Right cardiac atrium (tissue), 5 donors: Measurements from ENCODE around the gene BCHE. TPM values are rescaled to one million over a fixed set of nuclear protein-coding genes. Genes with fewer than 3 reads are reported as not detected.

Source experiments
- ATAC-seq, 2 donors: fragments of 200-7000 bp; cut with Tn5 transposase; one replicate each; pipeline versions ENCODE4 v1.8.0 to v1.9.1; 2020; ENCODE audit warnings: moderate library complexity in 2 of 2, mild to moderate bottlenecking in 1 of 2
- DNase-seq, 3 donors: peaks; one replicate each; pipeline ENCODE4 v3.0.0-alpha.2; 2020
- H3K27ac ChIP-seq: one replicate; pipeline ENCODE4 v1.5.1; 2013; ENCODE audit warnings: mild to moderate bottlenecking, low read length, control low read depth, moderate library complexity
- H3K27me3 ChIP-seq: one replicate; pipeline ENCODE4 v1.6.1; 2013; ENCODE audit not compliant: control insufficient read depth, insufficient read depth
- H3K4me1 ChIP-seq: one replicate; pipeline ENCODE4 v1.6.1; 2013; ENCODE audit warnings: low read length; ENCODE audit not compliant: control insufficient read depth, insufficient read depth
- H3K4me3 ChIP-seq: one replicate; pipeline ENCODE4 v1.5.1; 2013; ENCODE audit warnings: low read length, control low read depth
- H3K9me3 ChIP-seq: one replicate; pipeline ENCODE4 v1.6.1; 2013; ENCODE audit warnings: low read length; ENCODE audit not compliant: control insufficient read depth
- WGBS: extraction: QIAGEN DNeasy Blood & Tissue Kit; methylation state at CpG from one replicate; pipeline ENCODE4 v1.1.7; 2013; 5-methylcytosine and 5-hydroxymethylcytosine counted together
- intact Hi-C, 4 donors: fragments of 100-400 bp; cut with DNase I; formaldehyde crosslinking; loops; one replicate each; pipeline versions ENCODE4 v1.11.0 to v1.14.0; 2022 to 2023
- polyA plus RNA-seq: library from polyadenylated mRNA; stranded (reverse); fragments of 200-250 nt; gene quantifications from one replicate; pipeline ENCODE4 v1.2.3, GENCODE V29; 2013
- total RNA-seq, 4 donors: library from RNA; stranded (reverse); fragmentation: NEBNext Ultra II Directional; extraction: Animal tissue kit (Norgen Biotek cat#: 25700); gene quantifications; one replicate each; pipeline ENCODE4 v1.2.1, GENCODE V29; 2021
- donor health status: healthy with polysubstance abuse.
- donor health status: DM: no; HTN: yes; CAD: no.
- donor health status: DM: no; HTN: no; CAD: no.
- donor health status: DM: no; HTN: yes; CAD: no; lungs with severe emphysema.
- donor health status: DM: yes; HTN: yes; CAD: no.

Gene BCHE
- total and polyA plus RNA-seq, 5 donors = 8.4 to 11.4 (median 10.0) TPM

DNA sequence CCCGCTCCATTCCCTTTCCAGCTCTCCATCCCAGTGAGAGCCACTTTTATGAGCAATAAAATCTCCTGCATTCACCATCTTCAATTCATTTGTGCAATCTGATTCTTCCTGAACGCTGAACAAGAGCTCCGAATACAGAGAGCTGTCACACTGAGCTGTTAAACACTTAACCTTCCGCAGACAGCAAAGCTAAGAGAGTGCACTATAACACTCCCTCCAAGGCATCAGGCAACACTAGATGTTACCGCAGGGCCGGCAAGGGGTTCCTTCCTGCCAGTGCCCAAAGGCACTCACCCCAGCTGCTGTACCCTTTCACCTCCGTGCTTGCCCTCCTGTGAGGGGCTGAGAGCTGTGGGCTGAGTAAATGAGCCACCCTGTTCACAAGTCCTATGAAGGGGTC, 85.6 kb downstream of the BCHE start:
- H3K27me3 ChIP-seq = no peaks in the 10 kb centered on the region
- DNase-seq (peak in 2 of 3 donors; percentile 26), ATAC-seq (peak; percentile 76 to 87)
- intact Hi-C loops = no loop called here
- H3K27ac ChIP-seq = no peak overlapping the region
- H3K4me3 ChIP-seq = no peak overlapping the region
- no peaks in the 10 kb centered on the region for H3K9me3 ChIP-seq
- H3K4me1 ChIP-seq = no peaks in the 10 kb centered on the region
- 69% methylated on average over 7 of the region's 7 CpGs for WGBS

DNA sequence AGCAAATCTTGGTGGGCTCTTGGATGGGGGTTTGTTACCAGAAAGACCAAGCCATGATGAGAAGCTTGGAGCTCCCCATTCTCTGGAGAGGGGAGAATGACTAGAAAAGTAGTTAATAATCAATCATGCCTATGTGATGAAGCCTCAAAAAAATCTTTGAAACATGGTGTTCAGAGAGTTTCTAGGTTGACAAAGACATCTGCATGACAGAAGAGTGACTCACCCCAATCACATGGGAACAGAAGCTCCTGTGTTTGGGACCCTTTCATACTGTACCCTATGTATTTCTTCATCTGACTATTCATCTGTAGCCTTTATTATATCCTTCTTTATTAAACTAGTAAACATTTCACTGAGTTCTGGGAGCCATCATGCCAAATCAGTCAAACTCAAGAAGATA, 87.4 kb downstream of the BCHE start:
- Histone ChIP-seq H3K4me1 (no peaks in the 10 kb centered on the region), H3K4me3 (no peak overlapping the region), H3K9me3 (no peaks in the 10 kb centered on the region), H3K27ac (no peak overlapping the region), H3K27me3 (no peaks in the 10 kb centered on the region)
- ATAC-seq (no peak), DNase-seq (no peak)
- intact Hi-C loops = no loop called here

DNA sequence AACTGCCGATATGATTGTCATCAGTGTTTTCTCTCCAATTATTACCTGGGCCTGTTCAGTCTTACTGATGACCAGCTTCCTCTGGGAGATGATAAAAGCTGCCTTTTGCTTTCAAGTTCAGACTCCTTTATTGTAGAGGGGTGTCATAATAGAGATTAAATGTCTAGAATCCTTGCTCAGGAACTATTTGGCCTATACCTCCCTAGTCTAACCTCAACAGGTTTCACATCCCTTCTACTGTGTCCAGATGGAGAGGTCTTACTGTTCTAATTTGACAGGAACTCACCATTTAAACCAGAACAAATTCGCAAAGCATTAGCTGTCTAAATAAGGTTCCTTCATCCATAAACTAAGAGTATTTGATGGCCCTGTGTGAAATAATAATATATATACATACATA, 88.0 kb downstream of the BCHE start:
- no peak for ATAC-seq
- Histone ChIP-seq H3K27ac (no peak overlapping the region), H3K9me3 (no peaks in the 10 kb centered on the region), H3K27me3 (no peaks in the 10 kb centered on the region), H3K4me3 (no peak overlapping the region), H3K4me1 (no peaks in the 10 kb centered on the region)
- DNase-seq = no peak
- WGBS = 86% methylated on average over 2 of the region's 2 CpGs
- intact Hi-C loops = no loop called here

DNA sequence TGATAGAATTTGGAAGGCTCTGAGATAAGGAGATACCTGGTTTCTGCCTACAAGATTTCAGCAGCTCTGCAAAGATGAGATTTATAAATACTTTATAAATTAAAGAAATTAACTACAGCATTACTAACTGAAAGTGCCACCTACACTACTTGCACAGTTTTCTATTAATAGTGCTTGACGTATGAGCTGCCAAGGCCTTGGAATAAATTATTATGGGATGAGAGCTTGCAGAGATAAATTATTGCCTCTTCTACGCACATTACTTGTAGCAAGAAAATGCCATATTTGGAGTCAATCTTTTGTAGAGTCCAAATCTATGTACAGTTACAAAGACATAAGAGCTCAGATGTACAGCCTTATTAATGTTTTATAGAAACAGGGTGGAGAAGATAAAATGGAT, 89.1 kb downstream of the BCHE start:
- DNase-seq (no peak), ATAC-seq (peak in 1 of 2 donors; percentile 31)
- Histone ChIP-seq H3K4me1 (no peaks in the 10 kb centered on the region), H3K9me3 (no peaks in the 10 kb centered on the region), H3K4me3 (no peak overlapping the region), H3K27ac (no peak overlapping the region), H3K27me3 (no peaks in the 10 kb centered on the region)
- 60% methylated on average over 2 of the region's 2 CpGs for WGBS
- intact Hi-C loops = no loop called here

DNA sequence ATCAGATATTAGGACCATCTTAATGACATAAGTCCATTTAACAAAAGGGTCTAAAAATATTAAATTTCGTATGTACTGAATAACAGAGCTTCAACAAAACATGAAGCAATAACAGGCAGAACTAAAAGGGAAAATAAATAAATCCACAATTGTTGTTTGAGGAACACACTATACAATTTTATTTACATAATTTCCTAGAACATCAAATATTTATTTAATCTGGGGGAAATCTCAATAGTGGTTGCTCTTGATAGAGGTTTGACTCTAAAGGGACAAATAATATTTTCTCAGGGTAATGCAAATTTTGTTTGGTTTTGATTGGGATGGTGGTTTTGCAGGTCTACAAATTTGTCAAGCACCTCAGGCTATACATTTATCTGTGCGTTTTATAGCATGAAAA, 90.3 kb downstream of the BCHE start:
- no peak for ATAC-seq
- intact Hi-C loops = no loop called here

DNA sequence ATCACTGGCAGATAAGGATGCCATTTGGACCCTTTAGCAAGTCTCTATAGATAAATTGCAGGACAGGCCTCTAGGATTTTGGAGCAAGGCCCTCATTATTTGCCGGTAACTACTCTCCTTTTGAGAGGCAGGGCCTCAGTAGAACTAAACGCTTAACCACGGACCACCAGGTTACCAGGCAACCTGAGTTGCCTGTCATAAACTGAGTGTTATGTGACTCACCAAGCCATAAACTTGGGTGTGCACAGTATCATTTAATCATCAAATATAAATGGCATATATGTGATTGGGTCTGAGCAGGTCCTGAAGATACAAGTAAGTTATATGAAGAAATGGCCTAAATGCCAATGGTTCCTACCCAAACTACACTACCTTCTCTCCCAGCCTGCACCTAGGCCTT, 93.2 kb downstream of the BCHE start:
- 70% methylated on average over 3 of the region's 3 CpGs for WGBS
- intact Hi-C loops = no loop called here
- DNase-seq (no peak), ATAC-seq (no peak)
- Histone ChIP-seq H3K9me3 (no peaks in the 10 kb centered on the region), H3K4me3 (no peak overlapping the region), H3K27me3 (no peaks in the 10 kb centered on the region), H3K4me1 (no peaks in the 10 kb centered on the region), H3K27ac (no peak overlapping the region)

More for the DNA sequence above, 90.3 kb downstream of the BCHE start:
- H3K4me3 ChIP-seq = no peak overlapping the region
- DNase-seq = no peak
- no peaks in the 10 kb centered on the region for H3K27me3 ChIP-seq
- H3K9me3 ChIP-seq = no peaks in the 10 kb centered on the region
- H3K4me1 ChIP-seq = no peaks in the 10 kb centered on the region
- H3K27ac ChIP-seq = no peak overlapping the region
- WGBS = 44% methylated on average over 2 of the region's 2 CpGs

DNA sequence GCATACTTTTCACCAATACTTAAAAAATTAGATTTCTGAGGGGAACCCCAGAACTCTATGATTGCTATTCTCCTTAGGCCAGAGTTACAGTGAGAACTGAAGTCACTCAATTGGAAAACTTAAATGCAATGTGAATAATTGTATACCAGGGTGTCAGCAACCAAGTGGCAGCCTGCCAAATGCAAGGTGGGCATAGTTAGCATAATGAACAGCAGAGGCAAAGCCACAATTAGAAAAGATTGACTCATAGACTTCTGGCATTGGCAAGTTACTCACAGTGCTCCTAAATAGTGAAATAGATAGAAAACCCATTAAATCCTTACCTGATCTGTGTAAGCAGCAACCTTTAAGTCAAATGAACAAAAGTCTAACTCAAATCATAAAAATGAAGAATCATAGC, 94.9 kb downstream of the BCHE start:
- Histone ChIP-seq H3K4me1 (no peaks in the 10 kb centered on the region), H3K4me3 (no peak overlapping the region), H3K9me3 (no peaks in the 10 kb centered on the region), H3K27ac (no peak overlapping the region), H3K27me3 (no peaks in the 10 kb centered on the region)
- intact Hi-C loops = no loop called here
- DNase-seq (no peak), ATAC-seq (no peak)

DNA sequence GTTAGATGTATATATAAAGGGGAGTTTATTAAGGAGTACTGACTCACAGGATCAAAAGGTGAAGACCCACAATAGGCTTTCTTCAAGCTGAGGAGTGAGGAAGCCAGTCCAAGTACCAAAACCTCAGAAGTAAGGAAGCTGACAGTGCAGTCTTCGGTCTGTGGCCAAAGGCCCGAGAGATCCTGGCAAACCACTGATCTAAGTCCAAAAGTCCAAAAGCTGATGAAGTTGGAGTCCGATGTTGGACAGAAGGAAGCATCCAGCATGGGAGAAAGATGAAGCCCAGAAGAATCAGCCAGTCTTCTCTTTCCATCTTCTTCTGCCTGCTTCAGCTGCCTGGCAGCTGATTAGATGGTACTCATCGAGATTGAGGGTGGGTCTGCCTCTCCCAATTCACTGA, 107.5 kb downstream of the BCHE start:
- no peak overlapping the region for H3K27ac ChIP-seq
- H3K9me3 ChIP-seq = no peaks in the 10 kb centered on the region
- DNase-seq = no peak
- 74% methylated on average over 4 of the region's 4 CpGs for WGBS
- H3K27me3 ChIP-seq = no peaks in the 10 kb centered on the region
- H3K4me3 ChIP-seq = no peak overlapping the region
- intact Hi-C loops = no loop called here
- no peaks in the 10 kb centered on the region for H3K4me1 ChIP-seq
- no peak for ATAC-seq

DNA sequence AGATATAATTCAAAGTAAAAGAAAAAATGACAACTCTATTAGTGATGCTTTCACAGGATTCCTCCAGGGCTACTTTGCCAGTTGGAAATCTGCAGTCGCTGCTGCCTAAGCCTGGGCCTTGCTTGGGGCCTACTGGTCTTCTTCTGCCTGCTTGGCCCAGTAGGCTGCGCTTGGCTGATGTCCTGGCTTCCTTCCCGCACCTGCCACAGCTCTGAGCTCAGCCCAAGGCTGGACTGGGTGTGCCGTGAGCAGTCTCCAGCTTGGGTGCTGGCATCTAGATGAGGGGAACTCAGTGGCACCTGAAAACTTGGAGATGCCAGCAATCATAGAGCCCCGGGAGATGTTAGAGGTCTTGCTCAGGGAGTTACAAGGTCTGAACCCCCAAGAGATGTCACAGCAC, 108.3 kb downstream of the BCHE start:
- intact Hi-C loops = no loop called here
- WGBS = 86% methylated on average over 5 of the region's 5 CpGs
- H3K9me3 ChIP-seq = no peaks in the 10 kb centered on the region
- DNase-seq = no peak
- H3K27ac ChIP-seq = no peak overlapping the region
- no peak for ATAC-seq
- no peaks in the 10 kb centered on the region for H3K4me1 ChIP-seq
- no peaks in the 10 kb centered on the region for H3K27me3 ChIP-seq
- no peak overlapping the region for H3K4me3 ChIP-seq

DNA sequence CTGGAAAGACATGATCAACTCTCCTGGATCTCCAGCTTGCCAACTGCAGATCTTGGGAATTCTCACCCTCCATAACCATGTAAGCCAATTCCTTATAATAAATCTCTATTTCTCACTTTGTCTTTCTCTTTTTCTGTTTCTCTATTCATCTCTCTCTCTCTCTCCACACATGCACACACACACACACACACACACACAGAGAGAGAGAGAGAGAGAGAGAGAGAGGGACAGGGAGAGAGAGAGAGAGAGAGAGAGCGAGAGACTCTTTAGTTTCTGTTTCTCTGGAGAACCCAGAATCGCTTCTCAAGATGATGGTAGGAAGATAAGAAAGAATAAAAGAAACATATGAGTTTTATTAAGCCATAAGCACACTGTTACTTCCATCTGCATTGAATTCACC, 111.9 kb downstream of the BCHE start:
- Histone ChIP-seq H3K4me1 (no peaks in the 10 kb centered on the region), H3K9me3 (no peaks in the 10 kb centered on the region), H3K27me3 (no peaks in the 10 kb centered on the region), H3K27ac (no peak overlapping the region), H3K4me3 (no peak overlapping the region)
- intact Hi-C loops = no loop called here
- no peak for DNase-seq
- WGBS = 74% methylated on average over 2 of the region's 2 CpGs
- no peak for ATAC-seq
